ENCODE measurements around the gene DOCK3. TPM values are rescaled to one million over a fixed set of nuclear protein-coding genes. Genes with fewer than 3 reads are reported as not detected.
A peak's percentile ranks its signal among the peaks of the same experiment; 100 is the strongest.

Gene DOCK3
- total RNA-seq, 1 experiment from 2014 or later, result 0.47 TPM

DNA sequence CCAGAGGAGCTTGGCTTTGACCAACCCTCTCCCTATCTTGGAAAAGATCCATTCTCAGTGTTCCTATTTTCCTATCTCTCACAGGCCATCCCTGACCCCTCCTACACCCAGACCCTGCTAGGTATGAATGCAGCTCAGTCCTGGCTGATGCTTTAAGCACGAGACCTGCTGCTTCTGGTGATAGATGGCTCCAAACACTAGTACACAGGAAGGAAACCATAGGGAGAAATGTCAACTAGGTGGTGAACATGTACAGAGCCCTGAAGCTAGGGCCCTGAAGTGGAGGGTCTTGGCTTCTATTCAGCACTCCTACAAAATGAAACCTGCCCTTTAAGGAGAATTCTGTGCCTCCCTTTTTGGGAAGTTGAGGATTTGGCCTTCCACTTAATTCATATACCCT lies 662.9 kb downstream of the DOCK3 start:
- BruUV-seq (replicated peaks), result no TSS peak

DNA sequence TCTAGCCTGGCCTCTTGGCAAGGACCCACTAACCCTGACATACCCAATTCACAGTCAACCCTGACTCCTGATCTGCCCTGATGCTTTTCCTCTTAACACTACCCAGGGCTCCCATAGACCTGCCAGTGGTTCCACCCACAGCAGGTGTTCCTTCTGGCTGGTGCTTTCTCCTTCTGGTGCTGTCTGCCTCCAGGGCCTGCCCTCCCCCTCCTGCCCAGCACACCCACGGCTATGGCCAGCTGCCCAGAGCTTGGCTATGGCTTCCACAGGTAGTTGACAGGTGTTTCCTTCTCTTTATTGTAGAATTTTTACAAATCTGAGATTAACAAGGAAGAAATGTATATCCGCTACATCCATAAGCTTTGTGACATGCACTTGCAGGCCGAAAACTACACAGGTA lies 663.9 kb downstream of the DOCK3 start:
- TF ChIP-seq EZH2 (IDR thresholded peaks at IDR 0.05; ENCODE audit: borderline replicate concordance, low read depth, low read length, poor library complexity, severe bottlenecking), result no peak
- Histone ChIP-seq H3K9me3 (ENCODE audit: low read depth, low read length, poor library complexity, severe bottlenecking) (no peaks in the 10 kb centered on the region), H3K27ac (ENCODE audit: low read depth, low read length, poor library complexity, severe bottlenecking) (no peak overlapping the region), H3K36me3 (ENCODE audit: insufficient read depth, low read length, poor library complexity, severe bottlenecking) (no peaks in the 10 kb centered on the region), H3K4me1 (ENCODE audit: insufficient read depth, low read length, poor library complexity, severe bottlenecking) (no peaks in the 10 kb centered on the region), H3K4me3 (ENCODE audit: low read depth, low read length, poor library complexity, severe bottlenecking) (no peak overlapping the region), H3K27me3 (replicated peaks; ENCODE audit: insufficient read depth, low read depth, low read length, poor library complexity) (no peaks in the 10 kb centered on the region)
- CTCF ChIA-PET, result no interaction called here
- no TSS peak for BruUV-seq (replicated peaks)
- intact Hi-C loops (cut with micrococcal nuclease; ENCODE audit: unreplicated experiment), result no loop called here
- DNase-seq (ENCODE audit: low spot score), result no peak
- POLR2A ChIA-PET (ENCODE audit: low non-redundant PET), result no interaction called here

More for the DNA sequence above, 662.9 kb downstream of the DOCK3 start:
- H3K9me3 ChIP-seq (ENCODE audit: low read depth, low read length, poor library complexity, severe bottlenecking), result no peaks in the 10 kb centered on the region
- intact Hi-C loops (cut with micrococcal nuclease; ENCODE audit: unreplicated experiment), result no loop called here
- no peaks in the 10 kb centered on the region for H3K27me3 ChIP-seq (replicated peaks; ENCODE audit: insufficient read depth, low read depth, low read length, poor library complexity)
- no peak overlapping the region for H3K27ac ChIP-seq (ENCODE audit: low read depth, low read length, poor library complexity, severe bottlenecking)
- ChIA-PET POLR2A (ENCODE audit: low non-redundant PET) (no interaction called here), CTCF (no interaction called here)
- no peaks in the 10 kb centered on the region for H3K36me3 ChIP-seq (ENCODE audit: insufficient read depth, low read length, poor library complexity, severe bottlenecking)
- DNase-seq (ENCODE audit: low spot score), result no peak
- H3K4me1 ChIP-seq (ENCODE audit: insufficient read depth, low read length, poor library complexity, severe bottlenecking), result no peaks in the 10 kb centered on the region
- TF ChIP-seq CTCF (conservative IDR thresholded peaks at IDR 0.05; ENCODE audit: low read depth, low read length) (no peak), EZH2 (IDR thresholded peaks at IDR 0.05; ENCODE audit: borderline replicate concordance, low read depth, low read length, poor library complexity, severe bottlenecking) (no peak)
- H3K4me3 ChIP-seq (ENCODE audit: low read depth, low read length, poor library complexity, severe bottlenecking), result no peak overlapping the region

DNA sequence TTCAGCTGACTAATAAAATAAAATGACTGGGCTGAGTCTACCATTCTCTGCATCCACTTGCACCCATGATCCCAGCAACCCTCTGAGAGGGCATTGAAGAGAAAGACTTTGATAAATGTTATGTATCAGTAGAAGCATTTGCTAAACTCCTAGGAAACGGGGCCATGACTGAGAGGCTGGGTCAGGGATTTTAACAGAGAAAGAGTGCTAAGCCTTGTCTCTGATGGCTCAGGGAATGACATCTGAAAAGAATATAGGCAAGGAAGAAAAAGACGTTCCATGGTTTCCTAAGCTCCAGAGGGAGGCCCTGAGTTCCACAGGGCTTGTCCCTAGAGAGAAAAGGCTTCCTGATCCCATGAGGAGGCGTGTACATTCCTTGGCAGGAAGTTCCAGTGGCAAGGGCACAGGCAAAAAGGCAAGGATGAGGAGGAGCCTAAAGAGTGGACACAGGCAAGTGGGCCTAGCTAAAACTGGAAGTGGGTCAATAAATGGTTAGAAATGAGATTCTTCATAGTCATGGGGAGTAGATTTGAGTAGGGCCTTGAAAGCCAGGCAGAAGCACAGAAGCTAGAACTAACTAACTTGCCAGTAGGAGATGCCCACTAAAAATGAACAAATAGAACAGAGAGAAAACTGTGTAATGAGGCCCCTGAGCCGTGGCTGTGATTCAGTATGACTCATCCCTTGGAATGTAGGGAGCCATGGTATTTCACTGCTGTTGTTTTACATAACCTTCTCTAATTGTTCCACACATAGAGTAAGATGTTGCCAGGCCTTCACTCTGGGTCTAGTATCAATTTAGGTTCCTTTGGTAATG lies 665.5 kb downstream of the DOCK3 start:
- TF ChIP-seq EZH2 (IDR thresholded peaks at IDR 0.05; ENCODE audit: borderline replicate concordance, low read depth, low read length, poor library complexity, severe bottlenecking) (no peak), CTCF (conservative IDR thresholded peaks at IDR 0.05; ENCODE audit: low read depth, low read length) (no peak)
- Histone ChIP-seq H3K4me3 (ENCODE audit: low read depth, low read length, poor library complexity, severe bottlenecking) (no peak overlapping the region), H3K9me3 (ENCODE audit: low read depth, low read length, poor library complexity, severe bottlenecking) (no peaks in the 10 kb centered on the region), H3K27me3 (replicated peaks; ENCODE audit: insufficient read depth, low read depth, low read length, poor library complexity) (no peaks in the 10 kb centered on the region), H3K27ac (ENCODE audit: low read depth, low read length, poor library complexity, severe bottlenecking) (peak overlapping the region; percentile 22), H3K36me3 (ENCODE audit: insufficient read depth, low read length, poor library complexity, severe bottlenecking) (no peaks in the 10 kb centered on the region), H3K4me1 (ENCODE audit: insufficient read depth, low read length, poor library complexity, severe bottlenecking) (no peaks in the 10 kb centered on the region)
- DNase-seq (ENCODE audit: low spot score), result peak; percentile 62
- ChIA-PET POLR2A (ENCODE audit: low non-redundant PET) (no interaction called here), CTCF (no interaction called here)
- intact Hi-C loops (cut with micrococcal nuclease; ENCODE audit: unreplicated experiment), result no loop called here
- BruUV-seq (replicated peaks), result no TSS peak
